ENCODE results near the gene PIKFYVE.
"Not testable (repeated sequence)": the region's sequence is repeated elsewhere in the genome, so short reads cannot be mapped to it uniquely, and the experiment has no call there.

GRCh38 chr2:208221873-208222272 lies 44.2 kb upstream of the PIKFYVE start:
- TF ChIP-seq RB1 (IDR thresholded peaks at IDR 0.05; ENCODE audit: borderline replicate concordance); USF2 (IDR thresholded peaks at IDR 0.05; ENCODE audit: borderline replicate concordance, low read depth, low read length); CTCF (IDR thresholded peaks at IDR 0.05 in 2 of 3, conservative IDR thresholded peaks at IDR 0.05 in 1 of 3; ENCODE audit: control insufficient read depth in 2 of 3, extremely low read depth in 1 of 3, insufficient read depth in 1 of 3, low read depth in 3 of 3, low read length in 3 of 3); ZNF274 (IDR thresholded peaks at IDR 0.05; ENCODE audit: insufficient read depth, insufficient read length); POLR2AphosphoS5 (IDR thresholded peaks at IDR 0.05; ENCODE audit: low read length); TCF7 (IDR thresholded peaks at IDR 0.05; ENCODE audit: borderline replicate concordance); BHLHE40 (IDR thresholded peaks at IDR 0.05; ENCODE audit: borderline replicate concordance in 1 of 2, low read depth in 2 of 2, low read length in 1 of 2); EP300 (IDR thresholded peaks at IDR 0.05; ENCODE audit: borderline replicate concordance in 1 of 2, control insufficient read depth in 1 of 2, low read depth in 2 of 2, low read length in 2 of 2); STAT3 (IDR thresholded peaks at IDR 0.05; ENCODE audit: low read depth, low read length): not testable (repeated sequence)

Data from GM12878 (cell line).